HAP-1 (cell line): ENCODE results near the gene POM121C.
"Not testable (repeated sequence)": the region's sequence is repeated elsewhere in the genome, so short reads cannot be mapped to it uniquely, and the experiment has no call there.

Experiments used
- DNase-seq, 2 experiments: peaks; one replicate each; pipeline ENCODE4 v3.0.0-alpha.2; 2016 to 2020; ENCODE audit warnings: low spot score in 2 of 2
- H3K27me3 ChIP-seq: fragments of 250-450 bp; sonication (Bioruptor Pico); 2 replicates; pipeline ENCODE4 v1.5.1; 2020; ENCODE audit warnings: low read depth, mild to moderate bottlenecking, moderate library complexity
- H3K36me3 ChIP-seq: fragments of 250-450 bp; sonication (Bioruptor Pico); replicated peaks from 2 replicates; pipeline ENCODE4 v1.5.1; 2020; ENCODE audit warnings: mild to moderate bottlenecking
- H3K4me1 ChIP-seq: fragments of 250-450 bp; sonication (Bioruptor Pico); 2 replicates; pipeline ENCODE4 v1.5.1; 2020; ENCODE audit warnings: mild to moderate bottlenecking
- H3K4me3 ChIP-seq: fragments of 250-450 bp; sonication (Bioruptor Pico); 2 replicates; pipeline ENCODE4 v1.5.1; 2020; ENCODE audit warnings: mild to moderate bottlenecking, moderate library complexity
- H3K9me3 ChIP-seq: fragments of 250-450 bp; sonication (Bioruptor Pico); 2 replicates; pipeline ENCODE4 v1.5.1; 2020; ENCODE audit warnings: mild to moderate bottlenecking, moderate library complexity
- in situ Hi-C: fragments of 300-500 bp; cut with MboI; formaldehyde crosslinking; loops from 3 replicates; pipeline ENCODE4 v1.14.3; 2020; ENCODE audit warnings: low sequenced_read_pairs, inconsistent platforms, mixed read lengths

Gene POM121C

GRCh38 chr7:75485979-75486643 lies at the start of gene POM121C:
Gene POM121C, minus strand, starts transcription at chr7:75486299. Its CDS starts 44,803 bp downstream, at chr7:75441496.
- H3K9me3 ChIP-seq, H3K4me1 ChIP-seq, H3K36me3 ChIP-seq, in situ Hi-C loops, H3K27me3 ChIP-seq: not testable (repeated sequence)
- DNase-seq, result peak; percentile 84 to 94
- H3K4me3 ChIP-seq, result peak within 1 kb of the TSS; percentile 67

- Histone ChIP-seq H3K36me3 (peaks cover 15% of the 10 kb centered on the region), H3K4me3 (no peak overlapping the region), H3K27me3 (no peaks in the 10 kb centered on the region), H3K4me1 (no peaks in the 10 kb centered on the region), H3K9me3 (no peaks in the 10 kb centered on the region)
- in situ Hi-C loops, result no loop called here
- DNase-seq, result no peak
Measured at GRCh38 chr7:75534727-75535307, 48.7 kb upstream of the POM121C start.

- no peaks in the 10 kb centered on the region for H3K4me1 ChIP-seq
- in situ Hi-C loops, result no loop called here
- no peaks in the 10 kb centered on the region for H3K9me3 ChIP-seq
- H3K27me3 ChIP-seq, result no peaks in the 10 kb centered on the region
- no peak for DNase-seq
- no peak overlapping the region for H3K4me3 ChIP-seq
- H3K36me3 ChIP-seq, result peaks cover 12% of the 10 kb centered on the region
Measured at GRCh38 chr7:75533926-75534325, 47.8 kb upstream of the POM121C start.

GRCh38 chr7:75532639-75533038 lies 46.5 kb upstream of the POM121C start:
- in situ Hi-C loops, result no loop called here

GRCh38 chr7:75531359-75531821 lies 45.3 kb upstream of the POM121C start:
- Histone ChIP-seq H3K4me1 (no peaks in the 10 kb centered on the region), H3K9me3 (no peaks in the 10 kb centered on the region), H3K27me3 (no peaks in the 10 kb centered on the region), H3K36me3 (no peaks in the 10 kb centered on the region; the same call in 1 of the 2 replicates), H3K4me3 (no peak overlapping the region)
- no peak for DNase-seq
- in situ Hi-C loops, result no loop called here

More at GRCh38 chr7:75532639-75533038, 46.5 kb upstream of the POM121C start:
- Histone ChIP-seq H3K4me1 (no peaks in the 10 kb centered on the region), H3K9me3 (no peaks in the 10 kb centered on the region), H3K36me3 (peaks cover 4% of the 10 kb centered on the region; the same call in 1 of the 2 replicates), H3K27me3 (no peaks in the 10 kb centered on the region), H3K4me3 (no peak overlapping the region)
- DNase-seq, result no peak

GRCh38 chr7:75527224-75527722 lies 41.2 kb upstream of the POM121C start:
- DNase-seq, result peak in 1 of 2 experiments; percentile 22
- H3K9me3 ChIP-seq, H3K4me1 ChIP-seq, in situ Hi-C loops, H3K27me3 ChIP-seq: not testable (repeated sequence)
- H3K36me3 ChIP-seq, result peaks cover 31% of the 10 kb centered on the region
- peak overlapping the region; percentile 80 for H3K4me3 ChIP-seq

GRCh38 chr7:75521727-75522126 lies 35.6 kb upstream of the POM121C start:
- DNase-seq, H3K27me3 ChIP-seq, in situ Hi-C loops, H3K4me1 ChIP-seq, H3K4me3 ChIP-seq, H3K9me3 ChIP-seq: not testable (repeated sequence)
- peaks cover 42% of the 10 kb centered on the region for H3K36me3 ChIP-seq

- H3K36me3 ChIP-seq, result peaks cover 31% of the 10 kb centered on the region
- DNase-seq, H3K9me3 ChIP-seq, H3K4me1 ChIP-seq, in situ Hi-C loops, H3K27me3 ChIP-seq, H3K4me3 ChIP-seq: not testable (repeated sequence)
Measured at GRCh38 chr7:75518842-75519241, 32.7 kb upstream of the POM121C start.

- H3K27me3 ChIP-seq, DNase-seq, in situ Hi-C loops, H3K4me1 ChIP-seq, H3K36me3 ChIP-seq, H3K9me3 ChIP-seq, H3K4me3 ChIP-seq: not testable (repeated sequence)
Measured at GRCh38 chr7:75509033-75509432, 22.9 kb upstream of the POM121C start.

- H3K9me3 ChIP-seq, H3K36me3 ChIP-seq, H3K4me3 ChIP-seq, H3K4me1 ChIP-seq, H3K27me3 ChIP-seq, in situ Hi-C loops, DNase-seq: not testable (repeated sequence)
Measured at GRCh38 chr7:75492020-75492419, 5.9 kb upstream of the POM121C start, which contains the start of gene SPDYE5. Gene SPDYE5, plus strand, starts transcription at chr7:75492320. Its CDS starts 1,728 bp downstream, at chr7:75494048.

GRCh38 chr7:75485355-75485978 lies 632 bp downstream of the POM121C start:
- H3K27me3 ChIP-seq, H3K9me3 ChIP-seq, H3K4me1 ChIP-seq, in situ Hi-C loops, H3K36me3 ChIP-seq: not testable (repeated sequence)
- peak in 1 of 2 experiments; percentile 16 for DNase-seq
- H3K4me3 ChIP-seq, result peak overlapping the region; percentile 67

GRCh38 chr7:75480313-75480712 lies 5.8 kb downstream of the POM121C start:
- H3K4me3 ChIP-seq, H3K27me3 ChIP-seq, DNase-seq, in situ Hi-C loops, H3K4me1 ChIP-seq, H3K9me3 ChIP-seq, H3K36me3 ChIP-seq: not testable (repeated sequence)

- H3K27me3 ChIP-seq, H3K4me3 ChIP-seq, DNase-seq, H3K36me3 ChIP-seq, H3K9me3 ChIP-seq, H3K4me1 ChIP-seq, in situ Hi-C loops: not testable (repeated sequence)
Measured at GRCh38 chr7:75477457-75477856, 8.6 kb downstream of the POM121C start.

GRCh38 chr7:75470166-75470565 lies 15.9 kb downstream of the POM121C start:
- in situ Hi-C loops, H3K4me3 ChIP-seq, H3K9me3 ChIP-seq, H3K4me1 ChIP-seq, H3K36me3 ChIP-seq, H3K27me3 ChIP-seq, DNase-seq: not testable (repeated sequence)
